IMR-90 (cell line): ENCODE results near the gene SLC35F1. TPM values are rescaled to one million over a fixed set of nuclear protein-coding genes. Genes with fewer than 3 reads are reported as not detected.

ENCODE experiments used
- ATAC-seq: fragments of 200-7000 bp; cut with Tn5 transposase; 2 replicates; pipeline ENCODE4 v1.9.1; 2020; ENCODE audit warnings: low read depth, mild to moderate bottlenecking, moderate library complexity
- BruUV-seq: library from RNA; stranded (reverse); fragments of 400-500 nt; replicated peaks from 2 replicates; lab custom pipeline; 2021; lab: Mats Ljungman, UMichigan
- CTCF ChIA-PET: fragments of 300-600 bp; formaldehyde crosslinking; extraction: SDS; loops from one replicate; lab custom pipeline; 2021; ENCODE audit warnings: antibody characterized with exemption; lab: Yijun Ruan, JAX
- POLR2A ChIA-PET: fragments of 300-600 bp; sonication (Branson Sonifier 250); formaldehyde crosslinking; loops from one replicate; lab custom pipeline; 2022; ENCODE audit warnings: antibody characterized with exemption; ENCODE audit not compliant: unreplicated experiment; lab: Charles Lee
- DNase-seq: peaks from one replicate; pipeline ENCODE4 v3.0.0; 2013
- H2AFZ ChIP-seq: replicated peaks from 2 replicates; pipeline ENCODE3; 2013; ENCODE audit warnings: low read length, mild to moderate bottlenecking; ENCODE audit not compliant: poor library complexity
- H2AK5ac ChIP-seq: 2 replicates; pipeline ENCODE4 v1.6.1; 2013; ENCODE audit warnings: low read depth, low read length, inconsistent platforms
- H2AK9ac ChIP-seq: replicated peaks from 2 replicates; pipeline ENCODE3; 2013; ENCODE audit warnings: mild to moderate bottlenecking, low read depth, low read length, moderate library complexity; ENCODE audit not compliant: poor library complexity
- H2BK120ac ChIP-seq: 2 replicates; pipeline ENCODE4 v1.6.1; 2013; ENCODE audit warnings: low read depth, low read length, inconsistent platforms
- H2BK15ac ChIP-seq: 3 replicates; pipeline ENCODE4 v1.6.1; 2013; ENCODE audit warnings: low read depth, low read length, inconsistent platforms
- H2BK20ac ChIP-seq: 2 replicates; pipeline ENCODE4 v1.6.1; 2013; ENCODE audit warnings: low read depth, mild to moderate bottlenecking, inconsistent platforms, low read length, moderate library complexity
- H2BK5ac ChIP-seq: 2 replicates; pipeline ENCODE4 v1.6.1; 2013; ENCODE audit warnings: mild to moderate bottlenecking, low read depth, low read length, inconsistent platforms; ENCODE audit not compliant: poor library complexity, severe bottlenecking
- H3K14ac ChIP-seq: replicated peaks from 2 replicates; pipeline ENCODE4 v1.6.1; 2013; ENCODE audit warnings: low read depth, low read length, inconsistent platforms
- H3K18ac ChIP-seq: 2 replicates; pipeline ENCODE4 v1.6.1; 2013; ENCODE audit warnings: low read depth, low read length, control low read depth
- H3K23ac ChIP-seq: 2 replicates; pipeline ENCODE4 v1.6.1; 2013; ENCODE audit warnings: low read depth, low read length, inconsistent platforms
- H3K27ac ChIP-seq: 2 replicates; pipeline ENCODE4 v1.5.1; 2013; ENCODE audit warnings: mild to moderate bottlenecking, control low read depth, low read length; ENCODE audit not compliant: insufficient read depth
- H3K27me3 ChIP-seq: 2 replicates; pipeline ENCODE4 v1.6.1; 2013; ENCODE audit warnings: low read length; ENCODE audit not compliant: control insufficient read depth, insufficient read depth
- H3K36me3 ChIP-seq: 2 replicates; pipeline ENCODE4 v1.6.1; 2013; ENCODE audit warnings: low read length, mixed read lengths; ENCODE audit not compliant: control insufficient read depth, insufficient read depth
- H3K4ac ChIP-seq: 2 replicates; pipeline ENCODE4 v1.6.1; 2013; ENCODE audit warnings: low read depth, low read length, inconsistent platforms
- H3K4me1 ChIP-seq: 2 replicates; pipeline ENCODE4 v1.6.1; 2013; ENCODE audit warnings: low read length, mixed read lengths; ENCODE audit not compliant: control insufficient read depth, insufficient read depth
- H3K4me2 ChIP-seq: 2 replicates; pipeline ENCODE4 v1.6.1; 2013; ENCODE audit warnings: low read depth, mild to moderate bottlenecking, control low read depth, low read length, moderate library complexity
- H3K4me3 ChIP-seq: 2 replicates; pipeline ENCODE4 v1.5.1; 2013; ENCODE audit warnings: low read depth, mild to moderate bottlenecking, control low read depth, low read length, moderate library complexity; ENCODE audit not compliant: insufficient read depth
- H3K56ac ChIP-seq: 2 replicates; pipeline ENCODE4 v1.6.1; 2013; ENCODE audit warnings: low read length, inconsistent platforms; ENCODE audit not compliant: insufficient read depth; ENCODE audit errors: extremely low read depth
- H3K79me1 ChIP-seq, 2 experiments: 2 replicates each; pipeline ENCODE4 v1.6.1; 2013; ENCODE audit warnings: low read length in 2 of 2, inconsistent platforms in 1 of 2, low read depth in 1 of 2
- H3K9ac ChIP-seq: 2 replicates; pipeline ENCODE4 v1.6.1; 2013; ENCODE audit warnings: low read depth, low read length, control low read depth
- H3K9me1 ChIP-seq: 2 replicates; pipeline ENCODE4 v1.6.1; 2013; ENCODE audit warnings: low read length, inconsistent platforms; ENCODE audit not compliant: insufficient read depth
- H3K9me3 ChIP-seq: 2 replicates; pipeline ENCODE4 v1.6.1; 2013; ENCODE audit warnings: low read length; ENCODE audit not compliant: control insufficient read depth, insufficient read depth
- H4K20me1 ChIP-seq: 2 replicates; pipeline ENCODE4 v1.6.1; 2013; ENCODE audit warnings: low read length, inconsistent platforms; ENCODE audit not compliant: insufficient read depth
- H4K5ac ChIP-seq: 2 replicates; pipeline ENCODE4 v1.6.1; 2013; ENCODE audit warnings: mild to moderate bottlenecking, low read depth, low read length, control low read depth
- H4K8ac ChIP-seq, 2 experiments: 2 replicates each; pipeline ENCODE4 v1.6.1; 2013; ENCODE audit warnings: low read depth in 2 of 2, low read length in 2 of 2, control low read depth in 1 of 2, inconsistent platforms in 1 of 2
- H4K91ac ChIP-seq: 2 replicates; pipeline ENCODE4 v1.6.1; 2013; ENCODE audit warnings: low read depth, low read length, inconsistent platforms; ENCODE audit not compliant: insufficient read depth
- CEBPB ChIP-seq: IDR thresholded peaks from 2 replicates; pipeline ENCODE4 v1.6.1; 2012; ENCODE audit warnings: low read depth, low read length, improper control_type of control experiment
- CTCF ChIP-seq: conservative IDR thresholded peaks from 2 replicates; pipeline ENCODE4 v1.5.1; 2012; ENCODE audit warnings: mild to moderate bottlenecking, low read depth, low read length, improper control_type of control experiment
- FOS ChIP-seq: fragments of 150-350 bp; IDR thresholded peaks from 2 replicates; pipeline ENCODE4 v1.6.1; 2016; ENCODE audit warnings: low read depth, low read length
- MAFK ChIP-seq: IDR thresholded peaks from 2 replicates; pipeline ENCODE4 v1.6.1; 2012; ENCODE audit warnings: low read depth, low read length, improper control_type of control experiment
- WGBS, 2 experiments: methylation state at CpG; one replicate each; pipeline versions ENCODE4 v1.1.5 to v1.1.7; 2013; ENCODE audit warnings: missing lambda C conversion rate in 2 of 2; ENCODE audit not compliant: insufficient read length in 1 of 2; ENCODE audit errors: extremely low coverage in 2 of 2; 5-methylcytosine and 5-hydroxymethylcytosine counted together
- dilution Hi-C: fragments of 300-500 bp; cut with HindIII; formaldehyde crosslinking; loops from one replicate; pipeline ENCODE4 v1.14.3; 2018; ENCODE audit warnings: low sequenced_read_pairs; ENCODE audit not compliant: unreplicated experiment
- in situ Hi-C: fragments of 300-500 bp; cut with MboI; formaldehyde crosslinking; loops from 3 replicates; pipeline ENCODE4 v1.14.3; 2019; ENCODE audit warnings: low sequenced_read_pairs, inconsistent platforms, mixed read lengths
- intact Hi-C: fragments of 100-400 bp; cut with micrococcal nuclease; formaldehyde crosslinking; loops from 2 replicates; pipeline ENCODE4 v1.10.0; 2022
- polyA plus RNA-seq, 3 experiments: library from polyadenylated mRNA; depleted of rRNA; stranded (reverse); fragments of >200 nt; gene quantifications; 2 replicates each; pipeline ENCODE4 v1.2.3, GENCODE V29; 2012; ENCODE audit warnings: low replicate concordance in 1 of 3
- total RNA-seq: library from RNA; depleted of rRNA; stranded (reverse); fragments of >200 nt; gene quantifications from 2 replicates; pipeline ENCODE4 v1.2.3, GENCODE V29; 2012

SLC35F1 gene
- total and polyA plus RNA-seq, 2 of the 4 experiments (the other 2 are of a cell fraction) = not detected

- Histone ChIP-seq H2AK9ac (no peak overlapping the region), H4K8ac (peak overlapping the region in 1 of 2 experiments; percentile 60; a peak in 2 of 4 replicates), H3K9me1 (0 out of 2 replicates have a peak, but pooled peaks cover 3% of the 10 kb centered on the region), H3K36me3 (no peaks in the 10 kb centered on the region), H3K9me3 (no peaks in the 10 kb centered on the region), H3K14ac (peak overlapping the region; percentile 68; the same call in 1 of the 2 replicates), H2BK15ac (peak overlapping the region; percentile 24; the same call in 1 of the 3 replicates), H3K4me2 (no peak overlapping the region), H2BK120ac (peak overlapping the region; percentile 79), H3K27me3 (no peaks in the 10 kb centered on the region), H3K18ac (peak overlapping the region; percentile 85), H2AFZ (no peak overlapping the region), H3K9ac (no peak overlapping the region), H4K5ac (peak overlapping the region; percentile 63; the same call in 1 of the 2 replicates), H2AK5ac (no peak overlapping the region), H2BK20ac (peak overlapping the region; percentile 83; the same call in 1 of the 2 replicates), H3K4ac (0 out of 2 replicates have a peak overlapping the region, but pooled peaks have one; percentile 69), H4K20me1 (no peaks in the 10 kb centered on the region), H3K4me1 (peaks cover 11% of the 10 kb centered on the region), H2BK5ac (peak overlapping the region; percentile 27), H3K4me3 (no peak overlapping the region), H3K79me1 (no peaks in the 10 kb centered on the region), H3K23ac (peak overlapping the region; percentile 24; the same call in 1 of the 2 replicates), H4K91ac (peak overlapping the region; percentile 25; the same call in 1 of the 2 replicates), H3K27ac (no peak overlapping the region), H3K56ac (no peak overlapping the region)
- ChIA-PET CTCF (no interaction called here), POLR2A (no interaction called here)
- DNase-seq = peak; percentile 59
- no CpG with 5 or more reads among the region's 8 CpGs for WGBS, 2 experiments
- BruUV-seq = no TSS peak
- peak; percentile 74 for ATAC-seq
- dilution Hi-C loops = no loop called here
- intact Hi-C loops = no loop called here
- in situ Hi-C loops = no loop called here
- TF ChIP-seq MAFK = 0 out of 2 replicates have a peak, but pooled peaks have one; percentile 31
- TF ChIP-seq CEBPB = 0 out of 2 replicates have a peak, but pooled peaks have one; percentile 9
- TF ChIP-seq CTCF = no peak
- no peak for TF ChIP-seq FOS
Observed at GRCh38 chr6:118298476-118299427, 391.7 kb downstream of the SLC35F1 start.
